Bronchial epithelial cell (primary cell): Measurements from ENCODE around the gene ZBTB12. TPM values are rescaled to one million over a fixed set of nuclear protein-coding genes. Genes with fewer than 3 reads are reported as not detected.
"Not testable (repeated sequence)": the region's sequence is repeated elsewhere in the genome, so short reads cannot be mapped to it uniquely, and the experiment has no call there.

Experiments
- DNase-seq: peaks from one replicate; pipeline ENCODE4 v3.0.0-alpha.2; 2010; ENCODE audit warnings: low read depth
- FAIRE-seq: peaks from 2 replicates; lab custom pipeline; 2011; peaks lifted over from hg19 to GRCh38; lab: Jason Lieb, UNC
- H3K27me3 ChIP-seq: 2 replicates; pipeline ENCODE4 v1.5.1; 2011; ENCODE audit warnings: low read length; ENCODE audit not compliant: control insufficient read depth, insufficient read depth
- H3K36me3 ChIP-seq: 2 replicates; pipeline ENCODE4 v1.5.1; 2011; ENCODE audit warnings: low read length; ENCODE audit not compliant: control insufficient read depth, insufficient read depth
- H3K4me3 ChIP-seq: 2 replicates; pipeline ENCODE4 v1.5.1; 2011; ENCODE audit warnings: mild to moderate bottlenecking, low read depth, low read length, control low read depth
- total RNA-seq: library from RNA; depleted of rRNA; stranded (reverse); fragments of >200 nt; gene quantifications from 2 replicates; pipeline ENCODE4 v1.2.1, GENCODE V29; 2014
- TF ChIP-seq, protein P1 (sequence below): IDR thresholded peaks from 2 replicates; pipeline ENCODE4 v1.5.1; 2011; ENCODE audit warnings: mild to moderate bottlenecking, moderate library complexity, low read length, control low read depth, inconsistent platforms; ENCODE audit not compliant: insufficient read depth, severe bottlenecking

ZBTB12 gene
- total RNA-seq, 1 donor from 2014 or later = 1.3 TPM

DNA sequence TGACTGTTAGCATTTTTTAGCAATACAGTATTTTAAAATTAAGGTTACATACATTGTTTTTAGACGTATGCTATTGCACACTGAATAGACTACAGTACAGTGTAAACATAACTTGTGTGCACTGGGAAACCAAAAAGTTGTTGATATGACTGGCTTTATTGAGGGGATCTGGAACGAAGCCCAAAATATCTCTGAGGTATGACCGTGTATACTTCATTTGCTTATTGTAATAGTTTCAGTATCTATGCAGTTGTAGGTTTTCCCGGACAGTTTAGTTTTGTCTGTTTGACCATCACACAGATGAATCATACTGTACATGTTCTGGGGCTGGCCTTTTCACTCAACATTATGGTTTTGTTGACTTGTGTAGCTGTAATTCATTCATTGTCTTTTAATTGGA, 6.9 kb upstream of the ZBTB12 start:
- H3K36me3 ChIP-seq = no peaks in the 10 kb centered on the region
- FAIRE-seq (no peak), DNase-seq (peak; percentile 52)
- no peak overlapping the region for H3K4me3 ChIP-seq
- no peaks in the 10 kb centered on the region for H3K27me3 ChIP-seq
- TF ChIP-seq, protein P1, sequence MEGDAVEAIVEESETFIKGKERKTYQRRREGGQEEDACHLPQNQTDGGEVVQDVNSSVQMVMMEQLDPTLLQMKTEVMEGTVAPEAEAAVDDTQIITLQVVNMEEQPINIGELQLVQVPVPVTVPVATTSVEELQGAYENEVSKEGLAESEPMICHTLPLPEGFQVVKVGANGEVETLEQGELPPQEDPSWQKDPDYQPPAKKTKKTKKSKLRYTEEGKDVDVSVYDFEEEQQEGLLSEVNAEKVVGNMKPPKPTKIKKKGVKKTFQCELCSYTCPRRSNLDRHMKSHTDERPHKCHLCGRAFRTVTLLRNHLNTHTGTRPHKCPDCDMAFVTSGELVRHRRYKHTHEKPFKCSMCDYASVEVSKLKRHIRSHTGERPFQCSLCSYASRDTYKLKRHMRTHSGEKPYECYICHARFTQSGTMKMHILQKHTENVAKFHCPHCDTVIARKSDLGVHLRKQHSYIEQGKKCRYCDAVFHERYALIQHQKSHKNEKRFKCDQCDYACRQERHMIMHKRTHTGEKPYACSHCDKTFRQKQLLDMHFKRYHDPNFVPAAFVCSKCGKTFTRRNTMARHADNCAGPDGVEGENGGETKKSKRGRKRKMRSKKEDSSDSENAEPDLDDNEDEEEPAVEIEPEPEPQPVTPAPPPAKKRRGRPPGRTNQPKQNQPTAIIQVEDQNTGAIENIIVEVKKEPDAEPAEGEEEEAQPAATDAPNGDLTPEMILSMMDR = no peak

DNA sequence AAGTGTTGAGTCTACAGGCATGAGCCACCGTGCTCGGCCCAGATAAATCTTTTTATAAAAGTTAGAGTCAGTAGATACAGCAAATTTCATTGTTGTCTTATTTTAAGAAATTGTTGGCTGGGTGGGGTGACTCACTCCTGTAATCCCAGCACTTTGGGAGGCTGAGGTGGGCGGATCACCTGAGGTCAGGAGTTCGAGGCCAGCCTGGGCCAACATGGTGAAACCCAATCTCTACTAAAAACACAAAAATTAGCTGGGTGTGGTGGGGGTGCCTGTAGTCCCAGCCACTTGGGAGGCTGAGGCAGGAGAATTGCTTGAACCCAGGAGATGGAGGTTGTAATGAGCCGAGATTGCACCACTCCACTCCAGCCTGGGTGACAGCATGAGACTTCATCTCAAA, 6.4 kb upstream of the ZBTB12 start:
- FAIRE-seq, H3K4me3 ChIP-seq, DNase-seq, H3K36me3 ChIP-seq, H3K27me3 ChIP-seq: not testable (repeated sequence)

DNA sequence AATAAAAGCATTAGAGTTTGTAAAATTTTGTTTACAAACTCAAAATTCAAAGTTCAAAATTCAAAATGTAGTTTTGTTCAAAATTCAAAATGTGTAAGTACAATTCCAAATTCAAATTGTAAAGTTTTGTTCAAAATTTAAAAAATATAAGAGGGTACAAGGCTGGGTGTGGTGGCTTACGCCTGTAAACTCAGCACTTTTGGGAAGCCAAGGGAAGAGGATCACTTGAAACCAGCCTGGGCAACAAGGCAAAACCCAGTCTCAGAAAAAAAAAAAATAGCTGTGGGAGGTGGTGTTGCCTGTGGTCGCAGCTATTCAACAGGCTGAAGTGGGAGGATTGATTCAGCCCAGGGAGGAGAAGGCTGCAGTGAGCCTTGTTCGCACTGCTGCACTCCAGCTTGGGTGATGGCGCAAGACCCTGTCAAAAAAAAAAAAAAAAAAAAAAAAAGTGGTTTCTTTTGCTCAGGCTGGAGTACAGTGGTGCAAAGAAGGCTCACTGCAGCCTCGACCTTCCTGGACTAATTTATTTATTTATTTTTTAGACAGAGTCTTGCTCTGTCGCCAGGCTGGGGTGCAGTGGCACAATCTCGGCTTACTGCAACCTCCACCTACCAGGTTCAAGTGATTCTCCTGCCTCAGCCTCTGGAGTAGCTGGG, 5.4 kb upstream of the ZBTB12 start:
- DNase-seq (peak; percentile 33), FAIRE-seq (no peak)
- no peaks in the 10 kb centered on the region for H3K36me3 ChIP-seq

DNA sequence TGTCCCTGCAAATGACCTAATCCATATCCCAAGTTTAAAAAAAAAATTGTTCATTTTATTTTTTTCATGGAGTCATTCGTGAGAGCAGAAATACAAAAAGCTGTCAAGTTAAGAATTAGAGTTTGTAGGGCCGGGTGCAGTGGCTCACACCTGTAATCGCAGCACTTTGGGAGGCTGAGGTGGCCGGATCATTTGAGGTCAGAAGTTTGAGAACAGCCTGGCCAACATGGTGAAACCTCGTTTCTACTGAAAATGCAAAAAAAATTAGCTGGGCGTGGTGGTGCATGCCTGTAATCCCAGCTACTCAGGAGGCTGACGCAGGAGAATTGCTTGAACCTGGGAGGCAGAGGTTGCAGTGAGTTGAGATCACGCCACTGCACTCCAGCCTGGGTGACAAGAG, 4.8 kb upstream of the ZBTB12 start:
- not testable (repeated sequence) for H3K27me3 ChIP-seq, H3K36me3 ChIP-seq, FAIRE-seq, H3K4me3 ChIP-seq, DNase-seq

More for the DNA sequence above, 5.4 kb upstream of the ZBTB12 start:
- no peaks in the 10 kb centered on the region for H3K27me3 ChIP-seq
- TF ChIP-seq, protein P1 = no peak
- H3K4me3 ChIP-seq = no peak overlapping the region

DNA sequence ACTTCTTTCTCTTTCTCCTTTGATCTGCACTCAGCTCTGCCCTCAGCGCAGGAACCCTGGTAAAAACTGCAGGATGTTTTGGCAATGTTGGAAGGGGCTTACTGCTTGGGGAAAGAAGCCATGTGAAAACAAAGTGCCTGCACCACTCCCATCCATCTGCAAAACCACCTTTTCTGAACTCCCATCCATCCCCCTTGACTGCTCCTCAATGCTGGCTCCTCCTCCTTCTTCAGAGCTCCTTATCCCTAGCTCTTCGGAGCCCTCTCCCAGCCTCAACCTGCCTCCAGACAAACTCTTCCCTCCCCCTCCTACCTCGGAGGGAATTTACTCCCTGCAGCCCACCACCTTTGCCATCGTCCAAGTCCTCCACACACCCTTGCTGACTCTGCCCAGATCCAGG, 4.2 kb upstream of the ZBTB12 start:
- DNase-seq (no peak), FAIRE-seq (no peak)
- Histone ChIP-seq H3K4me3 (no peak overlapping the region), H3K27me3 (no peaks in the 10 kb centered on the region), H3K36me3 (no peaks in the 10 kb centered on the region)
- TF ChIP-seq, protein P1 = no peak

DNA sequence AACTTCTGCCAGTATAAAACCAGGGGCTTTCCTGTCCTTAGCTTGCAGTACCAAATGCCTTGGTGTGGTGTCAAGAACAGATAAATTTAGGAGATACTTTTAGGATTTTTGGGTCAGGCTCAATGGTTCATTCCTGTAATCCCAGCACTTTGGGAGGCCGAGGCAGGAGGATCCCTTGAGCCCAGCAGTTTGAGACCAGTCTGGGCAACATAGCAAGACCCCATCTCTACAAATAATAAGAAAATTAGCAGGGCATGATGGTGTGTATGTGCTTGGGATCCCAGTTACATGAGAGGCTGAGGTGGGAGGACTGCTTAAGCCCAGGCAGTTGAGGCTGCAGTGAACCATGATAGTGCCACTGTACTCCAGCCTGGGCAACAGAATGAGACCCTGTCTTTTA, 3.2 kb upstream of the ZBTB12 start:
- H3K36me3 ChIP-seq = no peaks in the 10 kb centered on the region
- DNase-seq = no peak
- no peak for FAIRE-seq
- no peaks in the 10 kb centered on the region for H3K27me3 ChIP-seq
- no peak overlapping the region for H3K4me3 ChIP-seq
- TF ChIP-seq, protein P1 = no peak

DNA sequence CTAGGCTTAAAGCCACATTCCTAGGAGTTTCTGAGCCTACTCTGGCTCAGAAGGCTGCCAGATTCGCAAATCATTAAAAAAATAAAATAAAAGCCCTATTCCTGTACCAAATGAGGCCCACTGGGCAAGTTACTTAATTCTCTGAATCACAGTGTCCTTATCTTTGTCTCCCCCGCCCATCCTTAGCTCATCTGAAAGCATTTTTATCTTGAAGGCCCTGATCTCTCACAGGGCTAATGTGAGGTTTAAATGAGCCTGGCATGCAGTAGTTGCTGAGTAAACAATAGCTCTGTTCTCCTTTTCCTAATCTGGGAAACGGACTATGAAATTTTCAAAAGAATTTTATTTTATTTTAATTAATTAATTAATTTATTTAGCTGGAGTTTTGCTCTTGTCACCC, 2.1 kb upstream of the ZBTB12 start:
- DNase-seq (no peak), FAIRE-seq (no peak)
- Histone ChIP-seq H3K36me3 (no peaks in the 10 kb centered on the region), H3K4me3 (no peak overlapping the region), H3K27me3 (no peaks in the 10 kb centered on the region)
- TF ChIP-seq, protein P1 = no peak
